ENCODE data around the gene IL1R1. TPM values are rescaled to one million over a fixed set of nuclear protein-coding genes. Genes with fewer than 3 reads are reported as not detected.

The IL1R1 gene
- total RNA-seq, 1 donor from 2014 or later = 152 TPM

DNA sequence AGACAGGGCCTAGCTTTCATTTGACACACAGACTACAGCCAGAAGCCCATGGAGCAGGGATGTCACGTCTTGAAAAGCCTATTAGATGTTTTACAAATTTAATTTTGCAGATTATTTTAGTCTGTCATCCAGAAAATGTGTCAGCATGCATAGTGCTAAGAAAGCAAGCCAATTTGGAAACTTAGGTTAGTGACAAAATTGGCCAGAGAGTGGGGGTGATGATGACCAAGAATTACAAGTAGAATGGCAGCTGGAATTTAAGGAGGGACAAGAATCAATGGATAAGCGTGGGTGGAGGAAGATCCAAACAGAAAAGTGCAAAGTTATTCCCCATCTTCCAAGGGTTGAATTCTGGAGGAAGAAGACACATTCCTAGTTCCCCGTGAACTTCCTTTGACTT, 36.5 kb downstream of the IL1R1 start:
- Histone ChIP-seq H3K27me3 (ENCODE audit: low read depth) (no peaks in the 10 kb centered on the region), H3K9me3 (no peaks in the 10 kb centered on the region), H3K4me1 (no peaks in the 10 kb centered on the region), H3K27ac (no peak overlapping the region), H3K4me3 (no peak overlapping the region), H3K36me3 (peaks cover 49% of the 10 kb centered on the region)
- ATAC-seq (no peak), DNase-seq (no peak)
- intact Hi-C loops (cut with DNase I) = no loop called here
- TF ChIP-seq, protein P1, sequence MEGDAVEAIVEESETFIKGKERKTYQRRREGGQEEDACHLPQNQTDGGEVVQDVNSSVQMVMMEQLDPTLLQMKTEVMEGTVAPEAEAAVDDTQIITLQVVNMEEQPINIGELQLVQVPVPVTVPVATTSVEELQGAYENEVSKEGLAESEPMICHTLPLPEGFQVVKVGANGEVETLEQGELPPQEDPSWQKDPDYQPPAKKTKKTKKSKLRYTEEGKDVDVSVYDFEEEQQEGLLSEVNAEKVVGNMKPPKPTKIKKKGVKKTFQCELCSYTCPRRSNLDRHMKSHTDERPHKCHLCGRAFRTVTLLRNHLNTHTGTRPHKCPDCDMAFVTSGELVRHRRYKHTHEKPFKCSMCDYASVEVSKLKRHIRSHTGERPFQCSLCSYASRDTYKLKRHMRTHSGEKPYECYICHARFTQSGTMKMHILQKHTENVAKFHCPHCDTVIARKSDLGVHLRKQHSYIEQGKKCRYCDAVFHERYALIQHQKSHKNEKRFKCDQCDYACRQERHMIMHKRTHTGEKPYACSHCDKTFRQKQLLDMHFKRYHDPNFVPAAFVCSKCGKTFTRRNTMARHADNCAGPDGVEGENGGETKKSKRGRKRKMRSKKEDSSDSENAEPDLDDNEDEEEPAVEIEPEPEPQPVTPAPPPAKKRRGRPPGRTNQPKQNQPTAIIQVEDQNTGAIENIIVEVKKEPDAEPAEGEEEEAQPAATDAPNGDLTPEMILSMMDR (IDR thresholded peaks at IDR 0.05) = no peak

DNA sequence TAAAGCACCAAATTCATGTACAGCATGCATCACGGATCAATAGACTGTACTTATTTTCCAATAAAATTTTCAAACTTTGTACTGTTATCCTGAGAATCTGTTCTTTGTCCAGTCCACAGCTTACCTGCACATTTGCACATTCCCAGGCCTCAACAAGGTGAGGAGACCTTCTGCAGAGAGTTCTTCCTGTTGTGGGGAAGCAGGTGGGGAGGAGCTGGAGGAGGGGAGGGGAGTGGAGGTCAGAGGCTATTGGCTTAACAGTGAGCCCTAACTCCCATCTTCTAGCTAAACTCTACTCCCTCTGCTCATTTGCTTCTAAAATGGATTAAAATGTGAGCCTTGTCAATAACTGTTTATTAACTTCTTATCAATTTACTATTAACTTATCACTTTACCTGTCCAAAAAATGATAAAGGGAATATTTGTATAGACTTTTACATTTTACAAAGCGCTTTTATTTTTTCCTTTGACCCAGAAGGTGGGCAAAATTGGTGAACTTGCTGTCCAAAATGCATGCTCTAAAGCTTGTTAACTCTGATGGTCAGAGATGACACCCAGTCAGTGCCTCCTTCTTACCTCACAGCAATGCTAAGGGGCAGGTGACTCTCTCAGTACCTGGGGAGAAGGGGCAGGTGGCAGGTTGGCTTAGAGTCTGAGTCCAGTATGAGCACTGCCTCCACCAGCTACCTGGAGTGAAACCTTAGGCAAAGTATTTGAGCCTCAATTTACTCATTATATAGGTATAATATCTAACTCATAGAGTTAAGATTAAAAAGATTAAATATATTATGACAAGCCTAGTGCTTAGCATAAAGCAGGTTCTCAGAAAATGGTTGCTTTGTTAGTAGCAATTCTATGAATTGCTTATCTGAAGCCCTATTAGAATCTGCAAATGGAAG, 37.5 kb downstream of the IL1R1 start:
- Histone ChIP-seq H3K36me3 (peaks cover 39% of the 10 kb centered on the region), H3K4me1 (no peaks in the 10 kb centered on the region), H3K4me3 (no peak overlapping the region), H3K27me3 (ENCODE audit: low read depth) (no peaks in the 10 kb centered on the region), H3K27ac (no peak overlapping the region), H3K9me3 (no peaks in the 10 kb centered on the region)
- no peak for DNase-seq
- TF ChIP-seq, protein P1 (IDR thresholded peaks at IDR 0.05) = no peak
- intact Hi-C loops (cut with DNase I) = no loop called here
- no peak for ATAC-seq

DNA sequence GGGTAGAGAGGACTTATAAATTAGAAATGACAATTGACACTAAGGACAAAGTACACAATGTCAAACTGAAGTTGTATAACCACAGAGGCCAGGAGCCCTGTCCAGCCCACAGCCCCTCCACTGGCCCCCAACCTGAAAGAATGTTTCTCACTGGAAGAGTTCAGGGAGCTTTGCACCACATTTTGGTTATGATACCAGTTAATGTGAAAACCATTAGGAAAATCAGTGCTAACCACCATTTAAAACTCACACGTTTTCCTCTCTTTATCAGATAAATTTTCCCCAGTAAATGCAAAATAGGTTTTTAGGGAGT, 38.1 kb downstream of the IL1R1 start:
- no peaks in the 10 kb centered on the region for H3K27me3 ChIP-seq (ENCODE audit: low read depth)
- no peak overlapping the region for H3K27ac ChIP-seq
- H3K4me3 ChIP-seq = no peak overlapping the region
- intact Hi-C loops (cut with DNase I) = no loop called here
- TF ChIP-seq, protein P1 (IDR thresholded peaks at IDR 0.05) = no peak
- H3K9me3 ChIP-seq = no peaks in the 10 kb centered on the region
- no peaks in the 10 kb centered on the region for H3K4me1 ChIP-seq
- DNase-seq (no peak), ATAC-seq (no peak)
- H3K36me3 ChIP-seq = peaks cover 33% of the 10 kb centered on the region

DNA sequence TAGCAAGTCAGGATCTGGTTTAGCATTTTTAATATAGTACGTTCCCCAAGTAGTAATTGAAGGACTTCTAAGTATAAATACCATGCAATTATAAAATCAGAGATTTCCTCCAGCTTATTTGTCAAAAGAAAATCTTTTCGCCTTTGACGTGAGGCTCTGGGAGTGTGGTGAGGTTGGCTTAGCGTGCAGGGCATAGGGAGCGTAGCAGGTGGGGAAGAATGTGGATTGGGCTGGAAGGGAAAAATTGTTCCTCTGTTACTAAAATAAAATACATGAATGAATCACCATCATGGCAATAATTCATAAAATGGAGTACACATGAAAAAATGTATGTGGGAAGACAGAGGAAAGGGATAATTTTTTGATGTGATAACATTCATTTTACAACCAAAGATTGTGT, 38.8 kb downstream of the IL1R1 start:
- no peak for DNase-seq
- intact Hi-C loops (cut with DNase I) = no loop called here

DNA sequence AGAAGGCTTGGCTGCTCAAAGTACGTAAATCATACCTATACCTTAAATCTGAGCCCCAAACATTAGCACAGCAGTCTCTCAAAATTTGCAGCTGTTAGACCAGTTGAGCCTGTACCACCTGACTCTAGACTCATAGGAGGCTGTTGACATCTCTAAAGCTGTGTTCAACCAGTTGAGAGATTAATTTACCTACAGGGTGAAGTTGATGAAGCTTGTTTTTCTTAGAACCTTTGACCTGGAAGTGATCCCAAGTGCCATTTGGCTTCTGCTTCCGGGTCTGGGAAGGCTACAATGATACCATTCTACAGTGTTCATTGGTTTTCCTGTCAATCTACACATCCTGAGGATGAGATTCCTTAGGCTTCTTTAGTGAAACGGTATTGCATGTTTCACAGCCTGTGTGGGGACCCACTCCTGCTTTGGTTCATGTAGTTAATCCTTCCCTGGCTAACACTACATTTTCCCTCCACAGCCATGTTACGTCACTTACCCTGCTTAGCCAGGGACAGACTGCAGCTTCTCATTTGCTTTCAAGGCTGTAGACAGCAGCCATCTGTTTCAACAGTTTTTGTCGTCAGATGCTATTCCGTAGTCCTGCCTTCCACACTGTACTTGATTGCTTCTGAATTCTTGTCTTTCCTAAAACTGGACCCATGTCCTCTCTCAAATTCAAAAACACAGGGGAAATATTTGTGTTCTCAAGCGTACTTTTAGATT, 39.5 kb downstream of the IL1R1 start:
- ATAC-seq (no peak), DNase-seq (no peak)
- Histone ChIP-seq H3K27ac (no peak overlapping the region), H3K4me3 (no peak overlapping the region), H3K4me1 (peaks cover 7% of the 10 kb centered on the region), H3K36me3 (peaks cover 19% of the 10 kb centered on the region), H3K27me3 (ENCODE audit: low read depth) (no peaks in the 10 kb centered on the region), H3K9me3 (no peaks in the 10 kb centered on the region)
- TF ChIP-seq, protein P1 (IDR thresholded peaks at IDR 0.05) = no peak
- intact Hi-C loops (cut with DNase I) = no loop called here

More for the DNA sequence above, 38.8 kb downstream of the IL1R1 start:
- ATAC-seq = no peak
- peaks cover 26% of the 10 kb centered on the region for H3K36me3 ChIP-seq
- no peak overlapping the region for H3K27ac ChIP-seq
- TF ChIP-seq, protein P1 (IDR thresholded peaks at IDR 0.05) = no peak
- H3K9me3 ChIP-seq = no peaks in the 10 kb centered on the region
- no peak overlapping the region for H3K4me3 ChIP-seq
- H3K27me3 ChIP-seq (ENCODE audit: low read depth) = no peaks in the 10 kb centered on the region
- peaks cover under 1% of the 10 kb centered on the region for H3K4me1 ChIP-seq

Data from lower lobe of right lung (tissue), 2 donors.